A549 (cell line): Measurements from ENCODE around the gene CBY2.

Experiments
- BHLHE40 ChIP-seq: IDR thresholded peaks from 2 replicates; pipeline ENCODE4 v1.6.1; 2012; ENCODE audit warnings: low read depth, low read length, inconsistent platforms
- CBX2 ChIP-seq: fragments of 200-600 bp; sonication (generic); IDR thresholded peaks from 2 replicates; pipeline ENCODE4 v1.6.1; 2016; ENCODE audit warnings: low read depth, mild to moderate bottlenecking, borderline replicate concordance
- CHD2 ChIP-seq: fragments of 150-350 bp; IDR thresholded peaks from 2 replicates; pipeline ENCODE4 v1.6.1; 2014; ENCODE audit warnings: low read length; ENCODE audit not compliant: partially characterized antibody
- CTCF ChIP-seq: fragments of >200 bp; sonication (Bioruptor Twin); formaldehyde crosslinking; IDR thresholded peaks from 3 replicates; pipeline ENCODE4 v1.5.1; 2016
- EHMT2 ChIP-seq: fragments of 200-600 bp; sonication (generic); IDR thresholded peaks from 2 replicates; pipeline ENCODE4 v1.6.1; 2016; ENCODE audit warnings: antibody characterized with exemption, low read depth, mild to moderate bottlenecking, moderate library complexity
- MAFK ChIP-seq: fragments of 450-650 bp; IDR thresholded peaks from 2 replicates; pipeline ENCODE4 v1.6.1; 2014; ENCODE audit not compliant: partially characterized antibody
- MAZ ChIP-seq: fragments of 150-350 bp; IDR thresholded peaks from 2 replicates; pipeline ENCODE4 v1.6.1; 2014; ENCODE audit warnings: antibody characterized with exemption, low read depth, low read length, borderline replicate concordance
- NPAS2 ChIP-seq: fragments of 250-450 bp; sonication (Bioruptor Pico); IDR thresholded peaks from 2 replicates; pipeline ENCODE4 v1.8.0; 2022; ENCODE audit warnings: mild to moderate bottlenecking, moderate library complexity, borderline replicate concordance
- PBX3 ChIP-seq: IDR thresholded peaks from 2 replicates; pipeline ENCODE4 v1.6.1; 2012
- PHF8 ChIP-seq: fragments of 200-600 bp; sonication (generic); IDR thresholded peaks from 2 replicates; pipeline ENCODE4 v1.6.1; 2016; ENCODE audit warnings: low read depth, mild to moderate bottlenecking, antibody characterized with exemption, moderate library complexity, borderline replicate concordance
- POLR2A ChIP-seq: IDR thresholded peaks from 2 replicates; pipeline ENCODE4 v1.6.1; 2012; ENCODE audit warnings: mild to moderate bottlenecking, low read length
- RCOR1 ChIP-seq: fragments of 150-350 bp; IDR thresholded peaks from 2 replicates; pipeline ENCODE4 v1.6.1; 2014; ENCODE audit warnings: antibody characterized with exemption, low read length, low read depth
- RNF2 ChIP-seq: fragments of 200-600 bp; sonication (generic); IDR thresholded peaks from 2 replicates; pipeline ENCODE4 v1.6.1; 2016; ENCODE audit warnings: low read depth, mild to moderate bottlenecking, antibody characterized with exemption, moderate library complexity, borderline replicate concordance
- ZFP36 ChIP-seq: fragments of 450-650 bp; IDR thresholded peaks from 2 replicates; pipeline ENCODE4 v1.6.1; 2014; ENCODE audit warnings: borderline replicate concordance; ENCODE audit not compliant: partially characterized antibody

- no peak for TF ChIP-seq PHF8
- no peak for TF ChIP-seq MAFK
- TF ChIP-seq CTCF, result no peak
- no peak for TF ChIP-seq NPAS2 (CRISPR knock-in tag)
- no peak for TF ChIP-seq CBX2
- no peak for TF ChIP-seq POLR2A
- TF ChIP-seq MAZ, result no peak
- no peak for TF ChIP-seq BHLHE40
- no peak for TF ChIP-seq PBX3
- TF ChIP-seq ZFP36, result no peak
- TF ChIP-seq CHD2, result no peak
- no peak for TF ChIP-seq RCOR1
- TF ChIP-seq RNF2, result no peak
- no peak for TF ChIP-seq EHMT2
Observed at GRCh38 chr13:45700971-45701900, 884 bp upstream of the CBY2 start.
